ENCODE results near the gene PPP2R3A.

PPP2R3A gene

GRCh38 chr3:136093771-136094170 lies 128.2 kb downstream of the PPP2R3A start:
- TF ChIP-seq EZH2 (IDR thresholded peaks at IDR 0.05; ENCODE audit: borderline replicate concordance, low read length): no peak
- no peak for TF ChIP-seq CTCF (IDR thresholded peaks at IDR 0.05; ENCODE audit: low read length)
- Histone ChIP-seq H3K4me3 (ENCODE audit: low read depth, low read length, poor library complexity, severe bottlenecking) (no peak overlapping the region), H4K20me1 (ENCODE audit: insufficient read depth, low read length) (no peaks in the 10 kb centered on the region), H2AFZ (ENCODE audit: low read length) (no peak overlapping the region), H3K9me2 (ENCODE audit: low read depth, low read length) (no peaks in the 10 kb centered on the region), H3K36me3 (ENCODE audit: insufficient read depth, low read length) (no peaks in the 10 kb centered on the region), H3K4me2 (ENCODE audit: low read length) (no peak overlapping the region), H3F3A (ENCODE audit: insufficient read depth, low read length) (no peaks in the 10 kb centered on the region), H3K9me3 (ENCODE audit: low read length) (no peaks in the 10 kb centered on the region), H3K27me3 (ENCODE audit: insufficient read depth, low read length) (no peaks in the 10 kb centered on the region), H3K79me2 (ENCODE audit: insufficient read depth, low read length) (no peaks in the 10 kb centered on the region), H3K4me1 (ENCODE audit: insufficient read depth, low read length, severe bottlenecking) (no peaks in the 10 kb centered on the region), H3K27ac (ENCODE audit: low read depth, low read length, poor library complexity, severe bottlenecking) (no peak overlapping the region), H3K9ac (ENCODE audit: low read length) (no peak overlapping the region)

DNA sequence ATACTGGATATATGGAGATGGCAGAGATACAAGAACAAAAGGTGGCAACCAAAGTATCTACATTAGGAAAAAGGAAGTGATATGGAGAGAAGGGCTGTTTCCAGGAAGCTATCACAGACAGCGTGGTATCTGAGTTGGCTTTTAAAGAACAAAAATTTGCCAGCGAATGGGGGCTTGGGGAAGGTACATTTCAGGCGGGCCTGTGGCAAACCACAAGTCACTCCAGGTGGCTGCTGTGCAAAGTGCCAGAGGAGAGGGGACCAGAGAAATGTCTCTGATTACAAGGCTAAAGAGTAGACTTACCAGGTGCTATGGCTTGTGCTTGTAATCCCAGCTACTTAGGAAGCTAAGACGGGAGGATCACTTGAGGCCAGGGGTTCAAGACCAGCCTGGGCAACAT lies 139.5 kb downstream of the PPP2R3A start:
- Histone ChIP-seq H3K36me3 (ENCODE audit: insufficient read depth, low read length) (no peaks in the 10 kb centered on the region), H3K27me3 (ENCODE audit: insufficient read depth, low read length) (no peaks in the 10 kb centered on the region), H3F3A (ENCODE audit: insufficient read depth, low read length) (no peaks in the 10 kb centered on the region), H4K20me1 (ENCODE audit: insufficient read depth, low read length) (no peaks in the 10 kb centered on the region), H2AFZ (ENCODE audit: low read length) (no peak overlapping the region), H3K9ac (ENCODE audit: low read length) (no peak overlapping the region), H3K27ac (ENCODE audit: low read depth, low read length, poor library complexity, severe bottlenecking) (no peak overlapping the region), H3K4me3 (ENCODE audit: low read depth, low read length, poor library complexity, severe bottlenecking) (no peak overlapping the region), H3K79me2 (ENCODE audit: insufficient read depth, low read length) (no peaks in the 10 kb centered on the region), H3K4me1 (ENCODE audit: insufficient read depth, low read length, severe bottlenecking) (peaks cover 8% of the 10 kb centered on the region), H3K4me2 (ENCODE audit: low read length) (no peak overlapping the region), H3K9me2 (ENCODE audit: low read depth, low read length) (no peaks in the 10 kb centered on the region), H3K9me3 (ENCODE audit: low read length) (no peaks in the 10 kb centered on the region)
- TF ChIP-seq EZH2 (IDR thresholded peaks at IDR 0.05; ENCODE audit: borderline replicate concordance, low read length) (no peak), CTCF (IDR thresholded peaks at IDR 0.05; ENCODE audit: low read length) (no peak)

- Histone ChIP-seq H2AFZ (ENCODE audit: low read length) (no peak overlapping the region), H3K4me3 (ENCODE audit: low read depth, low read length, poor library complexity, severe bottlenecking) (no peak overlapping the region), H3K27me3 (ENCODE audit: insufficient read depth, low read length) (no peaks in the 10 kb centered on the region), H3K79me2 (ENCODE audit: insufficient read depth, low read length) (no peaks in the 10 kb centered on the region), H3F3A (ENCODE audit: insufficient read depth, low read length) (no peaks in the 10 kb centered on the region), H3K27ac (ENCODE audit: low read depth, low read length, poor library complexity, severe bottlenecking) (no peak overlapping the region), H3K36me3 (ENCODE audit: insufficient read depth, low read length) (no peaks in the 10 kb centered on the region), H3K9me2 (ENCODE audit: low read depth, low read length) (no peaks in the 10 kb centered on the region), H3K9me3 (ENCODE audit: low read length) (no peaks in the 10 kb centered on the region), H3K4me1 (ENCODE audit: insufficient read depth, low read length, severe bottlenecking) (peaks cover 8% of the 10 kb centered on the region), H3K4me2 (ENCODE audit: low read length) (no peak overlapping the region), H3K9ac (ENCODE audit: low read length) (no peak overlapping the region), H4K20me1 (ENCODE audit: insufficient read depth, low read length) (no peaks in the 10 kb centered on the region)
- TF ChIP-seq EZH2 (IDR thresholded peaks at IDR 0.05; ENCODE audit: borderline replicate concordance, low read length) (no peak), CTCF (IDR thresholded peaks at IDR 0.05; ENCODE audit: low read length) (no peak)
Measured at GRCh38 chr3:136106101-136106500, 140.6 kb downstream of the PPP2R3A start.
